ENCODE data around the gene NDUFS5. TPM values are rescaled to one million over a fixed set of nuclear protein-coding genes. Genes with fewer than 3 reads are reported as not detected.

Gene NDUFS5
- total RNA-seq, 1 experiment from 2014 or later, result 316 TPM

DNA sequence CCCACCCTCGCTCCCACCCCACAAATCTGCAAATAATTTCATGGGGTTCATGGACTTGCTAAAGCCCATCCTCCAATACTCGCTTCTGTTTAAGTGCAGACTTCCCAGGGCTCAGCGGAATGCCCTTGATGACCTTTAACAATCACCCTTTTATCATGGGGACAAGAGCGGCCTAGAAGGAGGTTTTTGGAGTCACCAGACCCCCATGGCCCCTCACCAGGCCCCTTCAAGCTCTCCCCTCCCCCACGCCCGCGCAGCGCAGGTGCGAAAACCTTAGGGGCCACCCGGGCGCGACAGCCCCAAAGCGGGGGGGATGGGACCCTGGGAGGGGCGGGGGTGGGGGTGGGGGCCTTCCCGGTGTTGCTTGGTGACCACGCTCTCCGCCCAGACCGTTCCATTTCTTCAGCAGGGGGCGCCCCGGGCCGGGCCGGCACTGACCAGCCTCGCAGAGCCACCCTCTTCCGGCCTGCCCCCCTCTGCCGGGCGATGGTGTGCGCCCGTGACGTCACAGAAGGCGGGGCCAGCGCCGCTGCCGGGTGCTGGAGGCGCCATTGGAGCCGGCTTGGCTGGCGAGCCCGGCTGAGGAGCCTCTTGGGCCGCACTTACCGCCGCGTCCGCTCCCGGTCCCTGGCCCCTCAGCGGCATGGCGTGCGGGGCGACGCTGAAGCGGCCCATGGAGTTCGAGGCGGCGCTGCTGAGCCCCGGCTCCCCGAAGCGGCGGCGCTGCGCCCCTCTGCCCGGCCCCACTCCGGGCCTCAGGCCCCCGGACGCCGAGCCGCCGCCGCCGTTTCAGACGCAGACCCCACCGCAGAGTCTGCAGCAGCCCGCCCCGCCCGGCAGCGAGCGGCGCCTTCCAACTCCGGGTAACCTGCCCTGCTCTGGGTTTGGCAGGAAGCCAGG lies 35.2 kb upstream of the NDUFS5 start, which contains the start of gene AKIRIN1:
Gene AKIRIN1, plus strand, starts transcription at position 539 of the 900 bp plus-strand sequence. Its CDS starts 105 bp downstream, at position 644.
- Histone ChIP-seq H3K27ac (ENCODE audit: low read length) (peak within 1 kb of the TSS; percentile 86), H3K27me3 (ENCODE audit: control insufficient read depth, insufficient read depth, low read length) (no peaks in the 10 kb centered on the region), H3K4me1 (ENCODE audit: control insufficient read depth, insufficient read depth, low read length) (peaks cover 28% of the 10 kb centered on the region), H3K36me3 (ENCODE audit: control insufficient read depth, insufficient read depth, low read length) (peaks cover 4% of the 10 kb centered on the region; the same call in 1 of the 2 replicates), H3K9me3 (ENCODE audit: control insufficient read depth, insufficient read depth, low read depth, low read length) (no peaks in the 10 kb centered on the region), H3K4me3 (ENCODE audit: low read depth in 2 of 2, low read length in 2 of 2) (peak within 1 kb of the TSS; percentile 74 to 86)
- peak; percentile 76 for DNase-seq (ENCODE audit: low read depth, low spot score)
- ChIA-PET CTCF (no interaction called here), POLR2A (interaction anchor here (1.1 kb wide), 1 partner anchor 35 kb away, joined by 3 read pairs; the partner anchor contains the start of gene NDUFS5)
- no TSS peak for BruUV-seq (replicated peaks)
- in situ Hi-C loops (cut with HindIII; ENCODE audit: low pct_unique_long_range_greater_than_20kb, low sequenced_read_pairs), result no loop called here
- intact Hi-C loops (cut with micrococcal nuclease; ENCODE audit: unreplicated experiment), result no loop called here
- peak; percentile 97 for ATAC-seq
- TF ChIP-seq TCF7L2 (IDR thresholded peaks at IDR 0.05; ENCODE audit: low read depth, low read length) (peak; percentile 45; the same call in 1 of the 2 replicates), SIN3A (IDR thresholded peaks at IDR 0.05; ENCODE audit: borderline replicate concordance, insufficient read depth, low read depth, low read length) (peak; percentile 92; the same call in 1 of the 2 replicates), POLR2AphosphoS5 (IDR thresholded peaks at IDR 0.05; ENCODE audit: low read depth, low read length) (peak; percentile 91)
- TF ChIP-seq, protein P1, sequence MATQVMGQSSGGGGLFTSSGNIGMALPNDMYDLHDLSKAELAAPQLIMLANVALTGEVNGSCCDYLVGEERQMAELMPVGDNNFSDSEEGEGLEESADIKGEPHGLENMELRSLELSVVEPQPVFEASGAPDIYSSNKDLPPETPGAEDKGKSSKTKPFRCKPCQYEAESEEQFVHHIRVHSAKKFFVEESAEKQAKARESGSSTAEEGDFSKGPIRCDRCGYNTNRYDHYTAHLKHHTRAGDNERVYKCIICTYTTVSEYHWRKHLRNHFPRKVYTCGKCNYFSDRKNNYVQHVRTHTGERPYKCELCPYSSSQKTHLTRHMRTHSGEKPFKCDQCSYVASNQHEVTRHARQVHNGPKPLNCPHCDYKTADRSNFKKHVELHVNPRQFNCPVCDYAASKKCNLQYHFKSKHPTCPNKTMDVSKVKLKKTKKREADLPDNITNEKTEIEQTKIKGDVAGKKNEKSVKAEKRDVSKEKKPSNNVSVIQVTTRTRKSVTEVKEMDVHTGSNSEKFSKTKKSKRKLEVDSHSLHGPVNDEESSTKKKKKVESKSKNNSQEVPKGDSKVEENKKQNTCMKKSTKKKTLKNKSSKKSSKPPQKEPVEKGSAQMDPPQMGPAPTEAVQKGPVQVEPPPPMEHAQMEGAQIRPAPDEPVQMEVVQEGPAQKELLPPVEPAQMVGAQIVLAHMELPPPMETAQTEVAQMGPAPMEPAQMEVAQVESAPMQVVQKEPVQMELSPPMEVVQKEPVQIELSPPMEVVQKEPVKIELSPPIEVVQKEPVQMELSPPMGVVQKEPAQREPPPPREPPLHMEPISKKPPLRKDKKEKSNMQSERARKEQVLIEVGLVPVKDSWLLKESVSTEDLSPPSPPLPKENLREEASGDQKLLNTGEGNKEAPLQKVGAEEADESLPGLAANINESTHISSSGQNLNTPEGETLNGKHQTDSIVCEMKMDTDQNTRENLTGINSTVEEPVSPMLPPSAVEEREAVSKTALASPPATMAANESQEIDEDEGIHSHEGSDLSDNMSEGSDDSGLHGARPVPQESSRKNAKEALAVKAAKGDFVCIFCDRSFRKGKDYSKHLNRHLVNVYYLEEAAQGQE (IDR thresholded peaks at IDR 0.05; ENCODE audit: insufficient read depth in 1 of 2, low read depth in 2 of 2, low read length in 1 of 2), result 0 out of 4 replicates have a peak, but pooled peaks of 1 of the 2 experiments have one; percentile 52
- TF ChIP-seq, protein P2, sequence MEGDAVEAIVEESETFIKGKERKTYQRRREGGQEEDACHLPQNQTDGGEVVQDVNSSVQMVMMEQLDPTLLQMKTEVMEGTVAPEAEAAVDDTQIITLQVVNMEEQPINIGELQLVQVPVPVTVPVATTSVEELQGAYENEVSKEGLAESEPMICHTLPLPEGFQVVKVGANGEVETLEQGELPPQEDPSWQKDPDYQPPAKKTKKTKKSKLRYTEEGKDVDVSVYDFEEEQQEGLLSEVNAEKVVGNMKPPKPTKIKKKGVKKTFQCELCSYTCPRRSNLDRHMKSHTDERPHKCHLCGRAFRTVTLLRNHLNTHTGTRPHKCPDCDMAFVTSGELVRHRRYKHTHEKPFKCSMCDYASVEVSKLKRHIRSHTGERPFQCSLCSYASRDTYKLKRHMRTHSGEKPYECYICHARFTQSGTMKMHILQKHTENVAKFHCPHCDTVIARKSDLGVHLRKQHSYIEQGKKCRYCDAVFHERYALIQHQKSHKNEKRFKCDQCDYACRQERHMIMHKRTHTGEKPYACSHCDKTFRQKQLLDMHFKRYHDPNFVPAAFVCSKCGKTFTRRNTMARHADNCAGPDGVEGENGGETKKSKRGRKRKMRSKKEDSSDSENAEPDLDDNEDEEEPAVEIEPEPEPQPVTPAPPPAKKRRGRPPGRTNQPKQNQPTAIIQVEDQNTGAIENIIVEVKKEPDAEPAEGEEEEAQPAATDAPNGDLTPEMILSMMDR (IDR thresholded peaks at IDR 0.05), result no peak

DNA sequence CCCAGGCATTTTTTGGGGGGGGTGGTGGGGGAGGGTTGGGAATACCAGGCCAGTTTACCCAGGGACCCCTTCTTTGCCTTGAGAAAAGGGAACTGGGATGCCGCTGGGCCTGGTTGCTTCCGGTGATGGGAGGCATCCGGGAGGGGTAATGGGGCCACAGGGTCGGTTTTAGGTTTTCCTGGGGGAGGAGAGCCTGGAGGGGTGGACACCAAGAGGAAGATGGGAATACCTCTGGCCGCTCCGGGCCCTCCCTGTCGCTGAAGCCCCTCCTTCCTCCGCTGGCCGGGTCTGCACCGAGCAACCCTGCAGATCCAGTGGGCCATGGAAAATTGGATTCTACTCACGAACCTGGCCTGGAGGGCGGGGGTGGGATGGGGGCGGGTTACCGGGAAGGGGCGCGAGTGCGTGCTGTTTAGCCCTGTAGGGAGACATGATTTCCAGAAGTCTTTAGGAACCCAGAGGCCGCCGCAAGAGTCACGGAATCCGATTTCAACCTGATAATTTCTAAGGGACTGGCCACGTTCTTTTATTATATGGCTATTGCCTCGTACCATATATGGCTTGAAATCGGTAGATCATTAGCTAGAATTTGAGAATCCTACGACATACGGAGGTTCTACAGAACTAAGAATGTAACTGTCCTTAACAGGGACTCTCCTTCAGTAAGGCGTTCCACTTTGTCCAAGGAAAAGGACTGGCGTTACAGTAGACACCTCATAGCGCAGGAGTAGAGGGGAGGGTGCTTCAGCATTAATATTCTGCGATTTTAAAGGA lies 34.3 kb upstream of the NDUFS5 start:
- BruUV-seq (replicated peaks), result no TSS peak
- peak overlapping the region; percentile 83 for H3K27ac ChIP-seq (ENCODE audit: low read length)
- ChIA-PET POLR2A (interaction anchor here (0.6 kb wide), 1 partner anchor 9 kb away, joined by 4 read pairs; no protein-coding TSS in a partner anchor), CTCF (no interaction called here)
- TF ChIP-seq TCF7L2 (IDR thresholded peaks at IDR 0.05; ENCODE audit: low read depth, low read length) (no peak), SIN3A (IDR thresholded peaks at IDR 0.05; ENCODE audit: borderline replicate concordance, insufficient read depth, low read depth, low read length) (no peak), POLR2AphosphoS5 (IDR thresholded peaks at IDR 0.05; ENCODE audit: low read depth, low read length) (no peak; the same call in 1 of the 2 replicates)
- TF ChIP-seq, protein P2 (IDR thresholded peaks at IDR 0.05), result no peak
- TF ChIP-seq, protein P1 (IDR thresholded peaks at IDR 0.05; ENCODE audit: insufficient read depth in 1 of 2, low read depth in 2 of 2, low read length in 1 of 2), result no peak
- no peak for DNase-seq (ENCODE audit: low read depth, low spot score)
- no peaks in the 10 kb centered on the region for H3K27me3 ChIP-seq (ENCODE audit: control insufficient read depth, insufficient read depth, low read length)
- H3K4me1 ChIP-seq (ENCODE audit: control insufficient read depth, insufficient read depth, low read length), result peaks cover 20% of the 10 kb centered on the region
- H3K4me3 ChIP-seq (ENCODE audit: low read depth in 2 of 2, low read length in 2 of 2), result peak overlapping the region; percentile 74 to 86
- H3K36me3 ChIP-seq (ENCODE audit: control insufficient read depth, insufficient read depth, low read length), result peaks cover 4% of the 10 kb centered on the region; the same call in 1 of the 2 replicates
- ATAC-seq, result peak; percentile 47
- intact Hi-C loops (cut with micrococcal nuclease; ENCODE audit: unreplicated experiment), result no loop called here
- H3K9me3 ChIP-seq (ENCODE audit: control insufficient read depth, insufficient read depth, low read depth, low read length), result no peaks in the 10 kb centered on the region
- in situ Hi-C loops (cut with HindIII; ENCODE audit: low pct_unique_long_range_greater_than_20kb, low sequenced_read_pairs), result no loop called here

Measured in Panc1 (cell line).